B cell (primary cell): ENCODE measurements around the gene PBX2. TPM values are rescaled to one million over a fixed set of nuclear protein-coding genes. Genes with fewer than 3 reads are reported as not detected.

ENCODE experiments used
- ATAC-seq: fragments of 200-7000 bp; cut with Tn5 transposase; one replicate; pipeline ENCODE4 v1.10.0; 2021; ENCODE audit warnings: low read depth, mild to moderate bottlenecking, moderate number of reproducible peaks, moderate library complexity
- CTCF ChIA-PET: fragments of 350-600 bp; sonication (Branson Sonifier 250); formaldehyde crosslinking; loops from one replicate; lab custom pipeline; 2021; ENCODE audit warnings: antibody characterized with exemption, inconsistent platforms; lab: Charles Lee
- POLR2A ChIA-PET: fragments of 350-600 bp; sonication (Branson Sonifier 250); formaldehyde crosslinking; loops from one replicate; lab custom pipeline; 2021; ENCODE audit warnings: antibody characterized with exemption; lab: Charles Lee
- DNase-seq: peaks from one replicate; pipeline ENCODE4 v3.0.0; 2013
- H2AFZ ChIP-seq: 2 replicates; pipeline ENCODE4 v1.6.1; 2012; ENCODE audit warnings: mild to moderate bottlenecking, low read depth, low read length; ENCODE audit not compliant: insufficient read depth, poor library complexity, severe bottlenecking
- H3K27ac ChIP-seq, 2 donors: 1 replicate in 1 of 2; 2 replicates in 1 of 2; pipeline ENCODE4 v1.5.1; 2012 to 2013; ENCODE audit warnings: low read length in 2 of 2, mild to moderate bottlenecking in 2 of 2, moderate library complexity in 1 of 2
- H3K27me3 ChIP-seq, 4 experiments: fragments of 200-600 bp in 1 of 4; sonication (generic) in 1 of 4; replicated peaks in 1 of 4; 1 replicate in 2 of 4; 2 replicates in 2 of 4; pipeline versions ENCODE4 v1.6.1 to v1.7.0; 2013 to 2016; ENCODE audit warnings: low read length in 3 of 4, mild to moderate bottlenecking in 2 of 4, mixed read lengths in 1 of 4, moderate library complexity in 1 of 4; ENCODE audit not compliant: insufficient read depth in 4 of 4, control insufficient read depth in 3 of 4; ENCODE audit errors: control extremely low read depth in 1 of 4
- H3K36me3 ChIP-seq, 2 experiments: replicated peaks in 1 of 2; 1 replicate in 1 of 2; 2 replicates in 1 of 2; pipeline versions ENCODE4 v1.6.1 to v1.7.1; 2013; ENCODE audit warnings: low read length in 1 of 2; ENCODE audit not compliant: insufficient read depth in 2 of 2, control insufficient read depth in 1 of 2; ENCODE audit errors: control extremely low read depth in 1 of 2, extremely low read depth in 1 of 2
- H3K4me1 ChIP-seq, 2 donors: fragments of 200-600 bp in 1 of 2; sonication (generic) in 1 of 2; 1 replicate in 1 of 2; 2 replicates in 1 of 2; pipeline versions ENCODE4 v1.5.1 to v1.6.1; 2013 to 2017; ENCODE audit warnings: low read length in 2 of 2; ENCODE audit not compliant: control insufficient read depth in 2 of 2, insufficient read depth in 2 of 2
- H3K4me2 ChIP-seq: replicated peaks from 2 replicates; pipeline ENCODE3; 2012; ENCODE audit warnings: mild to moderate bottlenecking, low read depth, low read length; ENCODE audit not compliant: poor library complexity, severe bottlenecking
- H3K4me3 ChIP-seq, 5 experiments: fragments of 200-600 bp in 1 of 5; sonication (generic) in 1 of 5; 1 replicate in 3 of 5; 2 replicates in 2 of 5; pipeline versions ENCODE4 v1.5.1 to v1.7.0; 2011 to 2016; ENCODE audit warnings: low read length in 4 of 5, mild to moderate bottlenecking in 4 of 5, low read depth in 2 of 5, control low read depth in 1 of 5, moderate library complexity in 1 of 5; ENCODE audit not compliant: insufficient read depth in 1 of 5; ENCODE audit errors: control extremely low read depth in 1 of 5, extremely low read depth in 1 of 5
- H3K79me2 ChIP-seq: fragments of 200-600 bp; sonication (generic); one replicate; pipeline ENCODE4 v1.6.0; 2016; ENCODE audit warnings: low read length; ENCODE audit not compliant: control insufficient read depth, insufficient read depth
- H3K9ac ChIP-seq: fragments of 200-600 bp; sonication (generic); 2 replicates; pipeline ENCODE4 v1.6.1; 2017; ENCODE audit warnings: mild to moderate bottlenecking, low read length, moderate library complexity
- H3K9me3 ChIP-seq, 3 donors: one replicate each; pipeline versions ENCODE4 v1.6.1 to v1.7.1; 2013; ENCODE audit warnings: low read length in 2 of 3; ENCODE audit not compliant: control insufficient read depth in 2 of 3, insufficient read depth in 1 of 3; ENCODE audit errors: control extremely low read depth in 1 of 3
- H4K20me1 ChIP-seq: 2 replicates; pipeline ENCODE4 v1.6.0; 2012; ENCODE audit warnings: mild to moderate bottlenecking, low read length; ENCODE audit not compliant: insufficient read depth, control insufficient read depth, poor library complexity, severe bottlenecking
- H3K27ac Mint-ChIP-seq: one replicate; pipeline ENCODE4 v1.8.0; 2021; ENCODE audit warnings: mixed read lengths
- H3K27me3 Mint-ChIP-seq: one replicate; pipeline ENCODE4 v1.8.0; 2021; ENCODE audit warnings: mixed read lengths
- H3K4me1 Mint-ChIP-seq: one replicate; pipeline ENCODE4 v1.8.0; 2021; ENCODE audit warnings: mixed read lengths
- H3K4me3 Mint-ChIP-seq: one replicate; pipeline ENCODE4 v1.8.0; 2021; ENCODE audit warnings: mixed read lengths
- H3K9me3 Mint-ChIP-seq: one replicate; pipeline ENCODE4 v1.8.0; 2022; ENCODE audit warnings: mixed read lengths; ENCODE audit not compliant: insufficient read depth
- CTCF ChIP-seq: fragments of 200-600 bp; IDR thresholded peaks from one replicate; pipeline ENCODE4 v1.8.0; 2022; ENCODE audit warnings: antibody characterized with exemption, mild to moderate bottlenecking
- EZH2 ChIP-seq: IDR thresholded peaks from 2 replicates; pipeline ENCODE4 v1.6.1; 2012; ENCODE audit warnings: borderline replicate concordance, low read depth, mild to moderate bottlenecking, moderate library complexity, low read length; ENCODE audit not compliant: insufficient read depth, poor library complexity, severe bottlenecking
- WGBS: methylation state at CpG from one replicate; pipeline ENCODE4 v1.1.5; 2013; ENCODE audit warnings: missing lambda C conversion rate; ENCODE audit not compliant: insufficient coverage; 5-methylcytosine and 5-hydroxymethylcytosine counted together
- intact Hi-C: fragments of 100-400 bp; cut with micrococcal nuclease; formaldehyde crosslinking; loops from one replicate; pipeline ENCODE4 v1.10.0; 2022
- polyA plus RNA-seq: library from polyadenylated mRNA; depleted of rRNA; stranded (reverse); fragments of >200 nt; gene quantifications from 2 replicates; pipeline ENCODE4 v1.2.3, GENCODE V29; 2012
- total RNA-seq, 2 donors: library from RNA; stranded (reverse); fragments of 120-200 nt in 1 of 2; gene quantifications; 1 replicate in 1 of 2; 2 replicates in 1 of 2; pipeline versions ENCODE4 v1.2.3 to v1.2.4, GENCODE V29; 2013 to 2022

Gene PBX2
- total and polyA plus RNA-seq, 2 donors (not counting 1 experiment from before 2014, with no cell fraction given), result 128 to 188 TPM

- H3K27ac ChIP-seq, result peak overlapping the region; percentile 99 to 100
- POLR2A ChIA-PET, result interaction anchor here (0.5 to 1.8 kb wide), 12 partner anchors 9 to 1127 kb away, joined by 3 to 25 read pairs (median 5); partner anchors contain the start of genes AGPAT1, ATF6B, FKBPL and RNF5
- Mint-ChIP-seq H3K4me1 (peaks cover 46% of the 10 kb centered on the region), H3K27me3 (no peaks in the 10 kb centered on the region), H3K4me3 (peak overlapping the region; percentile 95), H3K9me3 (no peaks in the 10 kb centered on the region), H3K27ac (peak overlapping the region; percentile 99)
- ATAC-seq (no peak), DNase-seq (peak; percentile 70)
- intact Hi-C loops, result loop anchor here (2.0 to 10.0 kb wide), 9 partner anchors 50 to 775 kb away; partner anchors contain the start of genes BAG6, CLIC1, CSNK2B and EHMT2
- peaks cover 12% of the 10 kb centered on the region for H3K79me2 ChIP-seq
- H3K9ac ChIP-seq, result peak overlapping the region; percentile 99
- peaks cover 0 to under 1% of the 10 kb centered on the region in 2 experiments for H3K36me3 ChIP-seq
- no peaks in the 10 kb centered on the region for H3K9me3 ChIP-seq
- peak overlapping the region; percentile 91 for H3K4me2 ChIP-seq
- H3K4me3 ChIP-seq, result peak overlapping the region in 4 of 5 experiments; percentile 89 to 99 (median 94)
- CTCF ChIA-PET, result interaction anchor here (0.6 to 1.6 kb wide), 7 partner anchors 15 to 79 kb away, joined by 3 to 7 read pairs (median 4); partner anchors contain the start of gene AGPAT1
- TF ChIP-seq EZH2, result no peak
- TF ChIP-seq CTCF, result no peak
- WGBS, result 57% methylated on average over 23 of the region's 28 CpGs
- no peaks in the 10 kb centered on the region for H4K20me1 ChIP-seq
- peak overlapping the region; percentile 65 for H2AFZ ChIP-seq
- peaks cover 32 to 43% of the 10 kb centered on the region in 2 donors for H3K4me1 ChIP-seq
- no peaks in the 10 kb centered on the region for H3K27me3 ChIP-seq
Measured at GRCh38 chr6:32196682-32197616, 6.9 kb upstream of the PBX2 start.
